Activated T-cell treated with anti-CD3 and anti-CD28 coated beads, Interleukin-2, amount 50 U/mL, for 4 hours (primary cell): ENCODE results near the gene MAGEB16. TPM values are rescaled to one million over a fixed set of nuclear protein-coding genes. Genes with fewer than 3 reads are reported as not detected.

Experiments used
- ATAC-seq, 2 donors: fragments of 200-7000 bp; cut with Tn5 transposase; one replicate each; pipeline ENCODE4 v1.10.0; 2021
- DNase-seq: peaks from one replicate; pipeline ENCODE4 v3.0.0-alpha.2; 2020
- H3K27me3 Mint-ChIP-seq: one replicate; pipeline ENCODE4 v1.8.0; 2021; ENCODE audit warnings: low read depth, mixed read lengths
- H3K36me3 Mint-ChIP-seq: one replicate; pipeline ENCODE4 v1.8.0; 2022; ENCODE audit warnings: mixed read lengths; ENCODE audit not compliant: insufficient read depth
- H3K4me1 Mint-ChIP-seq: one replicate; pipeline ENCODE4 v1.8.0; 2021; ENCODE audit warnings: low read depth, mixed read lengths
- H3K4me3 Mint-ChIP-seq: one replicate; pipeline ENCODE4 v1.8.0; 2021; ENCODE audit warnings: mild to moderate bottlenecking, moderate library complexity, mixed read lengths
- H3K9me3 Mint-ChIP-seq: one replicate; pipeline ENCODE4 v1.8.0; 2021; ENCODE audit warnings: mixed read lengths
- total RNA-seq, 3 donors: library from RNA; stranded (reverse); gene quantifications; one replicate each; pipeline ENCODE4 v1.2.1, GENCODE V29; 2021

Gene MAGEB16
- total RNA-seq: not detected

DNA sequence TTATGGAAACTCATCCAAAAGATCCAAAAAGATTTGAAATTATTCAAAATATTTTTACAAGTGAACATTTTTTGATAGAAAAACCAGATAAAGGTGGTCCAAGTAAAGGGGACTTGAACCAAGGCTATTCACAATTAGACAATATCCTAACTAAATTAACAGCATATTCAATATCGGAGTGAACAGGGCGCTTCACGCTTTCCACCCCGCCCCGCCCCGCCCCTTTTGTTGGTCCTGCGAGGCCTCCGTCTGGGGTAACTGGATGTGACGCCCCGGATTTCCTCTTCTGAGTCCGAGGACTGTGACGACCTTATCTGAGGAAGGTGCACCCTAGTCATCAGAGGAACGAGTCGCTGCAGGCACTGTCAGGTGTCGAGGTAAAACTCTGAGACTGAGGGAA is at the start of gene MAGEB16:
Gene MAGEB16 (plus strand): TSS at position 301 of the 400 bp plus-strand sequence. CDS start 3,855 bp downstream, outside the sequence.
- no peaks in the 10 kb centered on the region for H3K27me3 Mint-ChIP-seq
- no peaks in the 10 kb centered on the region for H3K4me1 Mint-ChIP-seq
- H3K9me3 Mint-ChIP-seq: no peaks in the 10 kb centered on the region
- no peak for DNase-seq
- no peak for ATAC-seq
- H3K36me3 Mint-ChIP-seq: no peaks in the 10 kb centered on the region
- no peak within 1 kb of the TSS for H3K4me3 Mint-ChIP-seq

DNA sequence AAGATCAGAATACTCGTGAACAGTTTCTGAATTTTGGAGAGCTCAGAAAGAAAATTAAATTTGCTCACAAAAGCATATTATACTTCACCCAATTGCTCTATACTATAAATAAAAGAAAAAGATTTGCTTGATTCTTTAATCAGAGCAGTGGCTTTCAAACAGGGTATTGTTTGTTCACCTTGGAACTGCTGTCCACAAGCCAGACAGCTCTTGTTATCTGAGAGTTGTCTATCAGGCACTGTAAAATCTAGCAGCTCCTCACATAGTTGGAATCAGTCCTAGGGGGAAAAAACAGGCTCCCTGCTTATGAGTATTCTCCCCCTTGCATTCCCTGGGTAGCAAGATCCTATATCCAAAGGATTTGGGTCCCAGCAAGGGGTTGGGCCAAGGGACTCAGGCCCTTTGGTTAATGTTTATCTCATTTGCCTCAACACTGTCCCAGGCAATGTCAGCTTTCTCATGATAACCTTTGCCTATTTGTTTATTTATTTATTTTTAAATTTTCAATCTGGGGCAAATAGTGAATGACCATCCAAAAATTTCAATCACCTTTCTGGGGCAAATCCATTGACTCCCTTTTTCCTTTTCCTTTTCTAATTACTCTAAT is 24.1 kb upstream of the MAGEB16 start:
- Mint-ChIP-seq H3K36me3 (no peaks in the 10 kb centered on the region), H3K4me1 (no peaks in the 10 kb centered on the region), H3K9me3 (no peaks in the 10 kb centered on the region), H3K4me3 (no peak overlapping the region), H3K27me3 (no peaks in the 10 kb centered on the region)
- ATAC-seq (no peak), DNase-seq (no peak)

DNA sequence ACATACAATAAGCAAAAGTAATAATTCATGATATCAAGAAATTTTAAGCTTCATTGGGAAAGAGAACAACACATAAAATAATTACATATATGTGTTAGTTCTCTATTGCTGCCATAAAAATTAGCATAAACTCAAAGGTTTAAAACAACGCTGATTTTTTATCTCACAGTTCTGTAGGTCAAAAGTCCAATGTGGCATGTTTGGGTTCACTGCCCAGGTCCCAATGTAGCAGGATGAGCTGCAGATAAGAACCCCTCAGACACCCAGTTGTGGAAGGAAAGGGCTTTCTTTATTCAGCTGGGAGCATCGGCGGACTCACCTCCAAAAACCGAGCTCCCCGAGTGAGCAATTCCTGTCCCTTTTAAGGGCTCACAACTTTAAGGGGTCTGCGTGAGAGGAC is 13.1 kb upstream of the MAGEB16 start:
- Mint-ChIP-seq H3K36me3 (no peaks in the 10 kb centered on the region), H3K4me1 (no peaks in the 10 kb centered on the region), H3K9me3 (no peaks in the 10 kb centered on the region), H3K4me3 (no peak overlapping the region), H3K27me3 (no peaks in the 10 kb centered on the region)
- DNase-seq (no peak), ATAC-seq (no peak)

GRCh38 chrX:35786271-35786670 is 11.9 kb upstream of the MAGEB16 start:
- Mint-ChIP-seq H3K36me3 (no peaks in the 10 kb centered on the region), H3K4me1 (no peaks in the 10 kb centered on the region), H3K4me3 (no peak overlapping the region), H3K27me3 (no peaks in the 10 kb centered on the region), H3K9me3 (no peaks in the 10 kb centered on the region)
- no peak for ATAC-seq
- no peak for DNase-seq

DNA sequence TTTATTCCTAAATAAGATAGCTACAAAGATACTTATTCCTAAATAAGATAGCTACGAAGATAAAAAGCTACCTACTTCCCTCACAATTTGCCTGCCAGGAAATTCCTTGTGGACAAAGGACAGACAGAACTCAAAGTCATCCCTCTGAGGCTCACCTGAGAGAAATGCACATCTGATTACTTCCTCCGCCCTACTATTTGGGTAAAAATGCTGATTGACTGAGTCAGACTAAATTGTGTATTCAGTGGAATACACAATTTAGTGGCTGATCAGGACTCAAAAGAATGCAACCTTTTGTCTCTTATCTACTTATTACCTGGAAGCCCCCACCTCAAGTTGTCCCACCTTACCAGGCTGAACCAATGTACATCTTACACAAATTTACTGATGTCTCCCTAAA is 10.3 kb upstream of the MAGEB16 start:
- Mint-ChIP-seq H3K4me1 (no peaks in the 10 kb centered on the region), H3K9me3 (no peaks in the 10 kb centered on the region), H3K4me3 (no peak overlapping the region), H3K27me3 (no peaks in the 10 kb centered on the region), H3K36me3 (no peaks in the 10 kb centered on the region)
- DNase-seq (no peak), ATAC-seq (no peak)

DNA sequence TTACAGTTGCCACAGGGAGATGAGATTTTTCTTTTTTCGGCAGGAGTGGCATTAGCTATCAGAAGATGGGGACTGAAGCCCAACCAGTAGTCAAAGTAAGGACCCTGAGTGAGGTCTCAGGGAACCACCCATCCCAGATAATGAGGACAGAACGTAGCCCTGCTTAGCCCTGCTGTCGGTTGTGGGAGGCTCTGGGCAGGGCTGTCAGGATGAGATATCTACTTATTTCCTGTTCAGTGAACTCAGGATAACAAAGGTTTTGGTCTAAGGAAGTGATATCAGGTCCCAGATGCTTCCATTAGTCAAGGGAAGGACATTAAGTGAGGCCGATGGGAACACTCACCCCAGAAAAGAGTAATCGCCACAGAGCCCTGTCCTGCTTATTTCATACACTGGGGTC is 2.3 kb downstream of the MAGEB16 start:
- no peaks in the 10 kb centered on the region for H3K27me3 Mint-ChIP-seq
- DNase-seq: no peak
- no peaks in the 10 kb centered on the region for H3K4me1 Mint-ChIP-seq
- no peak overlapping the region for H3K4me3 Mint-ChIP-seq
- no peak for ATAC-seq
- H3K9me3 Mint-ChIP-seq: no peaks in the 10 kb centered on the region
- no peaks in the 10 kb centered on the region for H3K36me3 Mint-ChIP-seq

DNA sequence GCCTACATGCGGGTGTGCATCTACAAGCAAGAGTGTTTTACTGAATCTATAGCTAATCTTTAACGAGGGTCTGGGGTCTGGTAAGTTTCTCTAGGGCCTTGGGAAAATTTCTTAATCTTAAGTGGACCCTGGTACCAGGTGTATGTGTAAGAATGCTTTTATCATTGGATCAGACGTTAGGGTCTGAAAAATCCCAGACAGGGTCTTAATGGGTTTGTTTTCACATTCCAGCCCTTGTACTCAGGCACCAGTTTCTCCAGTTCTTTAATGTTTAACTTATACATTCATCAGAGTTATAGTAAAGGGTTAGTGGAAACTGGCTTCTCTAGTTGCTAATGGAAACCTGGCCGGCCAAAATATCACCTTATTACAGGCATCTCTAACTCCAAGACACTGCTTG is 11.6 kb downstream of the MAGEB16 start:
- Mint-ChIP-seq H3K36me3 (no peaks in the 10 kb centered on the region), H3K4me3 (no peak overlapping the region), H3K4me1 (no peaks in the 10 kb centered on the region), H3K9me3 (no peaks in the 10 kb centered on the region), H3K27me3 (no peaks in the 10 kb centered on the region)
- no peak for ATAC-seq
- DNase-seq: no peak

DNA sequence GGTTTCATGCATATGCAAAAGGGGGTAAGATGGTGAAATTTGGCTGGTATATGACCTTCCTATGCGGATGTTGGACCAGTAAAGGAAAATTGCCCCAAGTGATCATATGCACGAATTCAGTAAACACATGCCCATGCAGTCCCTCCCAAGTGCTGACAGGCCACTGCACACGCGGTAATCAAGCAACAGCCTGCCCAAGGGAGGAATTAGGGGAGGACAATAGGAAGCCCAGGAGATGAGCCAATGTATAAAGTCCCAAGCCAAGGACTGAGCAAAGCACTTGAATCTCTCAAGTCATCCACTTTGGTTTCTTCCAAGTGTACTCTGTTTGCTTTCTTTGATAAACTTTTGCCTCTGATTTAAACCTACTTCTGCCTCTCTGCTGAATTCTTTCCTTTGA is 21.1 kb downstream of the MAGEB16 start:
- Mint-ChIP-seq H3K36me3 (no peaks in the 10 kb centered on the region), H3K4me1 (no peaks in the 10 kb centered on the region), H3K4me3 (no peak overlapping the region), H3K9me3 (no peaks in the 10 kb centered on the region), H3K27me3 (no peaks in the 10 kb centered on the region)
- DNase-seq: no peak
- ATAC-seq: no peak

DNA sequence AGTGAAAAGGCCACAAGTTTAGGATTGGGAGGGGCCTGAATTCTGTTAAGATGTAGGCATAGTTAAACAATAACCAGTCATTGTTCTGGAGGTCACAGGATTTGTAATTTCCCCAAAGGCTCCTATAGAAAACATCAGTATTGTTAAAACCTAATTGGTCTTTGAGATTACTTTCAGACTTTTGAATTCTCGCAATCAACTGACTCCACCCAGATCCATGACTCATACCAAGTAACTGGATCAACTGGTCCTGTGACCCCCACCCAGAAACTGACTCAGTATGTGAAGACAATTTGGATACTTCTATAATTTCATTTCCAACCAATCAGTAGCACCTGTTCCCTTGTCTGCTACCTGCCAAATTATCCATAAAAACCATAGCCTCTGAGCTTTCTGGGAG is 28.4 kb downstream of the MAGEB16 start:
- peaks cover 4% of the 10 kb centered on the region for H3K9me3 Mint-ChIP-seq
- no peaks in the 10 kb centered on the region for H3K4me1 Mint-ChIP-seq
- DNase-seq (no peak), ATAC-seq (no peak)
- no peak overlapping the region for H3K4me3 Mint-ChIP-seq
- H3K36me3 Mint-ChIP-seq: no peaks in the 10 kb centered on the region
- no peaks in the 10 kb centered on the region for H3K27me3 Mint-ChIP-seq

DNA sequence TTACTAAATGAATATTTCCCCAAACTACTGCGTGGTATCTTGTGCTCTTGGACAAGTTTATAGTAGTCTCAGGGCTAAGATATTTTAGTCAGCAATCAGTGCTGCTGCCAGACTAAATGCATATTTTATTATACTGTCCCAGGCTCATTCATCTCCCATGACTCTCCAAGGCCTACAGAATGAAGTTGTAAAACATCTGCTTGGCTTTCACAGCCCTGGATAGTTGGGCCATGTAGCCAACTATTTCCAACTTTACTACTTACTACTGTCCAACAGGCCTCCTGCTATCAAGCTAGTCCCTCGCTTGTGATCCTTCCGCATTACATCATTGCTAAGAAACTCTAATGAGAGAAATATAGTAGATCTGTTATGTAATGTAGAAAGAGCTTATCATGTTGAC is 31.4 kb downstream of the MAGEB16 start:
- no peaks in the 10 kb centered on the region for H3K36me3 Mint-ChIP-seq
- DNase-seq (no peak), ATAC-seq (no peak)
- no peak overlapping the region for H3K4me3 Mint-ChIP-seq
- no peaks in the 10 kb centered on the region for H3K4me1 Mint-ChIP-seq
- no peaks in the 10 kb centered on the region for H3K27me3 Mint-ChIP-seq
- H3K9me3 Mint-ChIP-seq: peaks cover 7% of the 10 kb centered on the region

DNA sequence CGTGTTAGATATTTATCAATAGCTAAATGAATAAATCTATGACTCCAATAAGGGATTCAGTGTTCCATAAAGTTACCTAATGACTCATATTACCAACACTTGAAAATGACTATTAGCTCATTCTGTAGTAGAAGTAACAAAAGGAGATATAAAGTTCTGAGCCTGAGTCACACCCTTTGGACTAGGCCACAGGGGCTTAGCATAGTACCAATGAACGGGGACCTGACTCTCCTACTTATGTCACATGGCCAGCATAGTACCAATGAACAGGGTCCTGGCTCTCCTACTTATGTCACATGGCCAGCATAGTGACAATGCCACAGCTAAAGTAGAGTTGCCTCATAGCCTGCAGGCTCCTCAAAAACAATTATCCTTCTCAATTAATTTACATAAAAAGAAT is 43.7 kb downstream of the MAGEB16 start:
- no peak for DNase-seq
- Mint-ChIP-seq H3K4me1 (no peaks in the 10 kb centered on the region), H3K4me3 (no peak overlapping the region), H3K36me3 (no peaks in the 10 kb centered on the region), H3K9me3 (no peaks in the 10 kb centered on the region), H3K27me3 (no peaks in the 10 kb centered on the region)
- ATAC-seq: no peak

DNA sequence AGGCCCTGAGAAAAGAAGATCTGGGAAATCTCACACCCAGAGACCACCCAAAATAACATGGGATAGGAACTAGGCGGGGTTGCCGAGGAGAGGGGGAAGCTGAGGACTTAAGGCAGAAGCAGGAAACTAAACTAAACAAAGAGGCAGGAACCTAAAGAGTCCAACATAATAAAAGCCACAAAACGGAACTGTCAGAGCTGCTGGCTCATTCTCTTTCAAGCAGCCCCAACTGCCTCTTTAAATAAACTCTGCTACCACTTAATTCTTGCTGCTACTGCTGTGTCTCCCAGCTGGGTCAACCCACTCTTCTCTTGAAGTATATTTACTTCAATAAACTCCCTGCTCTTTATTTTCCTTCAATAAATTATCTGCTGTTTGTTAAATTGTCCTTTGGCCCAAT is 44.5 kb downstream of the MAGEB16 start:
- no peaks in the 10 kb centered on the region for H3K4me1 Mint-ChIP-seq
- no peak for ATAC-seq

DNA sequence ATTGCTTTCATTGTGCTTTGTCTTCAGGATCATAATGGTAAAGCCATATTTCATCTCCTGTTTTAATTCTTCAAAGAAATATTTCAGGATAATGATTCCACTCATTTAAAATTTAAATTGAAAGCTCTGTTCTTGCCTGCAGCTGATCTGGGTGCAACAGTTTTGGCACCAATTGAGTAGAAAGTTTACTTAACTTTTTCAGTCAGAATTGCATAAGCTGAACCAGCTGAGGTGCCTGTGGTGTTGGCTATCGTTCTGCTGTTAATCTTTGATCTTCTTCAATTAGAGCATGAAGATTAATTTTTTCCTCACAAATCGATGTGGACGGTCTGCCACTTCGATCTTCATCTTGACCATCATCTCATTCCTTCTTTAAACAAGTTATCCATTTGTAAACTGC is 49.6 kb downstream of the MAGEB16 start:
- H3K4me3 Mint-ChIP-seq: no peak overlapping the region
- H3K4me1 Mint-ChIP-seq: no peaks in the 10 kb centered on the region
- no peak for DNase-seq
- H3K9me3 Mint-ChIP-seq: no peaks in the 10 kb centered on the region
- no peaks in the 10 kb centered on the region for H3K36me3 Mint-ChIP-seq
- ATAC-seq: no peak
- no peaks in the 10 kb centered on the region for H3K27me3 Mint-ChIP-seq

More for the DNA sequence above, 44.5 kb downstream of the MAGEB16 start:
- H3K36me3 Mint-ChIP-seq: no peaks in the 10 kb centered on the region
- no peak overlapping the region for H3K4me3 Mint-ChIP-seq
- DNase-seq: no peak
- no peaks in the 10 kb centered on the region for H3K27me3 Mint-ChIP-seq
- no peaks in the 10 kb centered on the region for H3K9me3 Mint-ChIP-seq
